SK-N-SH (cell line): ENCODE results near the gene FBXO47.

Experiments used
- EZH2phosphoT487 ChIP-seq: fragments of 200-600 bp; sonication (generic); IDR thresholded peaks from 2 replicates; pipeline ENCODE4 v1.6.1; 2017; ENCODE audit warnings: low read depth, mixed run types, mild to moderate bottlenecking, antibody characterized with exemption, moderate library complexity, borderline replicate concordance
- TEAD4 ChIP-seq: IDR thresholded peaks from 2 replicates; pipeline ENCODE4 v1.4.0; 2012; ENCODE audit warnings: mild to moderate bottlenecking, borderline replicate concordance; ENCODE audit not compliant: insufficient read depth
- TF ChIP-seq, protein P1 (sequence below): fragments of 200-600 bp; sonication (generic); IDR thresholded peaks from 2 replicates; pipeline ENCODE4 v1.6.1; 2017; ENCODE audit warnings: antibody characterized with exemption, mild to moderate bottlenecking, moderate library complexity

DNA sequence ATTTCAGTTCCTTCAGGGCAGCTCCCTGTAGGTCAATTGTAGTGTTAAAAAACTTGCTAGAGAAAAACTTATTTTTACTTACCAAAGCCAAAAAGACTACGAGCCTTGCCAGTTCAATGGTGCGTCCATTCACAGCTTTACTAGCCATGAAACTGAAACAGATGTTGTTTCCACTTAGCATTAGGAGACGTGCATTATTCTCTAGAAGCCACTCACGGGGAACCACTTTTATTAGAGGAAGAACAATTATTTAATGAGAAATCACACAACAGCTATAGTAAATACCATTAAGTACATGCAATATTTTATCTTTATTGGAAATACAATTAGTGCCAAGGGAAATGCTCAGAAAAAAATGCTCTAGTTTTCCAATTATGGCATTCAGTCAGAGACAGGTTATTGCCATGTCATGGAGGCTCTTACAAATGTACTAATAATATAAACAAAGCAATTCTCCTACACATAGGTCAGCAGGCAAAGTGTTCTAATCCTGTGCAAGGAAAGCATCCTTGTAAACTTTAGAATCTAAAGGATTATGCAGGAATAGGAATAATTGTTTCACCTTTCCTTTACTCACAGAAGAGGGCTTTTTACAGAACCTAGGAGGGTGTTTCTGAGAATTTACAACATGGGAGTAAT lies 24.4 kb downstream of the FBXO47 start:
- TF ChIP-seq TEAD4: no peak
- TF ChIP-seq, protein P1, sequence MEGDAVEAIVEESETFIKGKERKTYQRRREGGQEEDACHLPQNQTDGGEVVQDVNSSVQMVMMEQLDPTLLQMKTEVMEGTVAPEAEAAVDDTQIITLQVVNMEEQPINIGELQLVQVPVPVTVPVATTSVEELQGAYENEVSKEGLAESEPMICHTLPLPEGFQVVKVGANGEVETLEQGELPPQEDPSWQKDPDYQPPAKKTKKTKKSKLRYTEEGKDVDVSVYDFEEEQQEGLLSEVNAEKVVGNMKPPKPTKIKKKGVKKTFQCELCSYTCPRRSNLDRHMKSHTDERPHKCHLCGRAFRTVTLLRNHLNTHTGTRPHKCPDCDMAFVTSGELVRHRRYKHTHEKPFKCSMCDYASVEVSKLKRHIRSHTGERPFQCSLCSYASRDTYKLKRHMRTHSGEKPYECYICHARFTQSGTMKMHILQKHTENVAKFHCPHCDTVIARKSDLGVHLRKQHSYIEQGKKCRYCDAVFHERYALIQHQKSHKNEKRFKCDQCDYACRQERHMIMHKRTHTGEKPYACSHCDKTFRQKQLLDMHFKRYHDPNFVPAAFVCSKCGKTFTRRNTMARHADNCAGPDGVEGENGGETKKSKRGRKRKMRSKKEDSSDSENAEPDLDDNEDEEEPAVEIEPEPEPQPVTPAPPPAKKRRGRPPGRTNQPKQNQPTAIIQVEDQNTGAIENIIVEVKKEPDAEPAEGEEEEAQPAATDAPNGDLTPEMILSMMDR: no peak
- no peak for TF ChIP-seq EZH2phosphoT487
